IMR-90 (cell line): Measurements from ENCODE around the gene FBXW2. TPM values are rescaled to one million over a fixed set of nuclear protein-coding genes. Genes with fewer than 3 reads are reported as not detected.

Experiments used
- ATAC-seq: fragments of 200-7000 bp; cut with Tn5 transposase; 2 replicates; pipeline ENCODE4 v1.9.1; 2020; ENCODE audit warnings: low read depth, mild to moderate bottlenecking, moderate library complexity
- BruUV-seq: library from RNA; stranded (reverse); fragments of 400-500 nt; replicated peaks from 2 replicates; lab custom pipeline; 2021; lab: Mats Ljungman, UMichigan
- CTCF ChIA-PET: fragments of 300-600 bp; formaldehyde crosslinking; extraction: SDS; loops from one replicate; lab custom pipeline; 2021; ENCODE audit warnings: antibody characterized with exemption; lab: Yijun Ruan, JAX
- POLR2A ChIA-PET: fragments of 300-600 bp; sonication (Branson Sonifier 250); formaldehyde crosslinking; loops from one replicate; lab custom pipeline; 2022; ENCODE audit warnings: antibody characterized with exemption; ENCODE audit not compliant: unreplicated experiment; lab: Charles Lee
- DNase-seq: peaks from one replicate; pipeline ENCODE4 v3.0.0; 2013
- H2AFZ ChIP-seq: replicated peaks from 2 replicates; pipeline ENCODE3; 2013; ENCODE audit warnings: low read length, mild to moderate bottlenecking; ENCODE audit not compliant: poor library complexity
- H2AK5ac ChIP-seq: 2 replicates; pipeline ENCODE4 v1.6.1; 2013; ENCODE audit warnings: low read depth, low read length, inconsistent platforms
- H2AK9ac ChIP-seq: replicated peaks from 2 replicates; pipeline ENCODE3; 2013; ENCODE audit warnings: mild to moderate bottlenecking, low read depth, low read length, moderate library complexity; ENCODE audit not compliant: poor library complexity
- H2BK120ac ChIP-seq: 2 replicates; pipeline ENCODE4 v1.6.1; 2013; ENCODE audit warnings: low read depth, low read length, inconsistent platforms
- H2BK15ac ChIP-seq: 3 replicates; pipeline ENCODE4 v1.6.1; 2013; ENCODE audit warnings: low read depth, low read length, inconsistent platforms
- H2BK20ac ChIP-seq: 2 replicates; pipeline ENCODE4 v1.6.1; 2013; ENCODE audit warnings: low read depth, mild to moderate bottlenecking, inconsistent platforms, low read length, moderate library complexity
- H2BK5ac ChIP-seq: 2 replicates; pipeline ENCODE4 v1.6.1; 2013; ENCODE audit warnings: mild to moderate bottlenecking, low read depth, low read length, inconsistent platforms; ENCODE audit not compliant: poor library complexity, severe bottlenecking
- H3K14ac ChIP-seq: replicated peaks from 2 replicates; pipeline ENCODE4 v1.6.1; 2013; ENCODE audit warnings: low read depth, low read length, inconsistent platforms
- H3K18ac ChIP-seq: 2 replicates; pipeline ENCODE4 v1.6.1; 2013; ENCODE audit warnings: low read depth, low read length, control low read depth
- H3K23ac ChIP-seq: 2 replicates; pipeline ENCODE4 v1.6.1; 2013; ENCODE audit warnings: low read depth, low read length, inconsistent platforms
- H3K27ac ChIP-seq: 2 replicates; pipeline ENCODE4 v1.5.1; 2013; ENCODE audit warnings: mild to moderate bottlenecking, control low read depth, low read length; ENCODE audit not compliant: insufficient read depth
- H3K27me3 ChIP-seq: 2 replicates; pipeline ENCODE4 v1.6.1; 2013; ENCODE audit warnings: low read length; ENCODE audit not compliant: control insufficient read depth, insufficient read depth
- H3K36me3 ChIP-seq: 2 replicates; pipeline ENCODE4 v1.6.1; 2013; ENCODE audit warnings: low read length, mixed read lengths; ENCODE audit not compliant: control insufficient read depth, insufficient read depth
- H3K4ac ChIP-seq: 2 replicates; pipeline ENCODE4 v1.6.1; 2013; ENCODE audit warnings: low read depth, low read length, inconsistent platforms
- H3K4me1 ChIP-seq: 2 replicates; pipeline ENCODE4 v1.6.1; 2013; ENCODE audit warnings: low read length, mixed read lengths; ENCODE audit not compliant: control insufficient read depth, insufficient read depth
- H3K4me2 ChIP-seq: 2 replicates; pipeline ENCODE4 v1.6.1; 2013; ENCODE audit warnings: low read depth, mild to moderate bottlenecking, control low read depth, low read length, moderate library complexity
- H3K4me3 ChIP-seq: 2 replicates; pipeline ENCODE4 v1.5.1; 2013; ENCODE audit warnings: low read depth, mild to moderate bottlenecking, control low read depth, low read length, moderate library complexity; ENCODE audit not compliant: insufficient read depth
- H3K56ac ChIP-seq: 2 replicates; pipeline ENCODE4 v1.6.1; 2013; ENCODE audit warnings: low read length, inconsistent platforms; ENCODE audit not compliant: insufficient read depth; ENCODE audit errors: extremely low read depth
- H3K79me1 ChIP-seq, 2 experiments: 2 replicates each; pipeline ENCODE4 v1.6.1; 2013; ENCODE audit warnings: low read length in 2 of 2, inconsistent platforms in 1 of 2, low read depth in 1 of 2
- H3K9ac ChIP-seq: 2 replicates; pipeline ENCODE4 v1.6.1; 2013; ENCODE audit warnings: low read depth, low read length, control low read depth
- H3K9me1 ChIP-seq: 2 replicates; pipeline ENCODE4 v1.6.1; 2013; ENCODE audit warnings: low read length, inconsistent platforms; ENCODE audit not compliant: insufficient read depth
- H3K9me3 ChIP-seq: 2 replicates; pipeline ENCODE4 v1.6.1; 2013; ENCODE audit warnings: low read length; ENCODE audit not compliant: control insufficient read depth, insufficient read depth
- H4K20me1 ChIP-seq: 2 replicates; pipeline ENCODE4 v1.6.1; 2013; ENCODE audit warnings: low read length, inconsistent platforms; ENCODE audit not compliant: insufficient read depth
- H4K5ac ChIP-seq: 2 replicates; pipeline ENCODE4 v1.6.1; 2013; ENCODE audit warnings: mild to moderate bottlenecking, low read depth, low read length, control low read depth
- H4K8ac ChIP-seq, 2 experiments: 2 replicates each; pipeline ENCODE4 v1.6.1; 2013; ENCODE audit warnings: low read depth in 2 of 2, low read length in 2 of 2, control low read depth in 1 of 2, inconsistent platforms in 1 of 2
- H4K91ac ChIP-seq: 2 replicates; pipeline ENCODE4 v1.6.1; 2013; ENCODE audit warnings: low read depth, low read length, inconsistent platforms; ENCODE audit not compliant: insufficient read depth
- MAFK ChIP-seq: IDR thresholded peaks from 2 replicates; pipeline ENCODE4 v1.6.1; 2012; ENCODE audit warnings: low read depth, low read length, improper control_type of control experiment
- NFE2L2 ChIP-seq: fragments of 150-350 bp; IDR thresholded peaks from 2 replicates; pipeline ENCODE4 v1.6.1; 2016; ENCODE audit warnings: low read depth, mild to moderate bottlenecking, low read length
- POLR2A ChIP-seq: IDR thresholded peaks from 2 replicates; pipeline ENCODE4 v1.6.1; 2012; ENCODE audit warnings: mild to moderate bottlenecking, low read depth, low read length
- WGBS, 2 experiments: methylation state at CpG; one replicate each; pipeline versions ENCODE4 v1.1.5 to v1.1.7; 2013; ENCODE audit warnings: missing lambda C conversion rate in 2 of 2; ENCODE audit not compliant: insufficient read length in 1 of 2; ENCODE audit errors: extremely low coverage in 2 of 2; 5-methylcytosine and 5-hydroxymethylcytosine counted together
- dilution Hi-C: fragments of 300-500 bp; cut with HindIII; formaldehyde crosslinking; loops from one replicate; pipeline ENCODE4 v1.14.3; 2018; ENCODE audit warnings: low sequenced_read_pairs; ENCODE audit not compliant: unreplicated experiment
- in situ Hi-C: fragments of 300-500 bp; cut with MboI; formaldehyde crosslinking; loops from 3 replicates; pipeline ENCODE4 v1.14.3; 2019; ENCODE audit warnings: low sequenced_read_pairs, inconsistent platforms, mixed read lengths
- intact Hi-C: fragments of 100-400 bp; cut with micrococcal nuclease; formaldehyde crosslinking; loops from 2 replicates; pipeline ENCODE4 v1.10.0; 2022
- polyA plus RNA-seq, 3 experiments: library from polyadenylated mRNA; depleted of rRNA; stranded (reverse); fragments of >200 nt; gene quantifications; 2 replicates each; pipeline ENCODE4 v1.2.3, GENCODE V29; 2012; ENCODE audit warnings: low replicate concordance in 1 of 3
- total RNA-seq: library from RNA; depleted of rRNA; stranded (reverse); fragments of >200 nt; gene quantifications from 2 replicates; pipeline ENCODE4 v1.2.3, GENCODE V29; 2012

FBXW2 gene
- total and polyA plus RNA-seq, 2 of the 4 experiments (the other 2 are of a cell fraction) = 27.1 to 43.5 TPM

GRCh38 chr9:120726484-120726883 lies 66.7 kb downstream of the FBXW2 start:
- ATAC-seq (no peak), DNase-seq (no peak)
- Histone ChIP-seq H3K4me1 (peaks cover 12% of the 10 kb centered on the region), H3K56ac (no peak overlapping the region), H3K4ac (peak overlapping the region; percentile 21; the same call in 1 of the 2 replicates), H3K9me1 (peaks cover 3% of the 10 kb centered on the region; the same call in 1 of the 2 replicates), H3K27ac (no peak overlapping the region), H3K23ac (no peak overlapping the region), H3K27me3 (no peaks in the 10 kb centered on the region), H2AK5ac (no peak overlapping the region), H3K4me3 (no peak overlapping the region), H3K4me2 (no peak overlapping the region), H3K14ac (no peak overlapping the region), H4K20me1 (peaks cover 3% of the 10 kb centered on the region; the same call in 1 of the 2 replicates), H4K91ac (no peak overlapping the region), H4K8ac (no peak overlapping the region), H2BK120ac (no peak overlapping the region), H3K18ac (no peak overlapping the region), H2AK9ac (no peak overlapping the region), H2BK20ac (no peak overlapping the region), H4K5ac (no peak overlapping the region), H2BK15ac (no peak overlapping the region), H3K9me3 (no peaks in the 10 kb centered on the region), H2BK5ac (no peak overlapping the region), H3K79me1 (no peaks in the 10 kb centered on the region), H3K9ac (no peak overlapping the region), H3K36me3 (no peaks in the 10 kb centered on the region), H2AFZ (no peak overlapping the region)
- dilution Hi-C loops (no loop called here), intact Hi-C loops (no loop called here), in situ Hi-C loops (no loop called here)
- TF ChIP-seq MAFK = no peak
- no peak for TF ChIP-seq POLR2A
- TF ChIP-seq NFE2L2 = no peak
- 55% methylated on average over 1 of the region's 2 CpGs; no CpG with 5 or more reads in 1 of the 2 experiments for WGBS, 2 experiments
- ChIA-PET CTCF (no interaction called here), POLR2A (no interaction called here)
- BruUV-seq = no TSS peak
